ENCODE measurements around the gene SHROOM3. TPM values are rescaled to one million over a fixed set of nuclear protein-coding genes. Genes with fewer than 3 reads are reported as not detected.
A peak's percentile ranks its signal among the peaks of the same experiment; 100 is the strongest.

The SHROOM3 gene
- total RNA-seq, 2 donors from 2014 or later, result 142 to 160 TPM

DNA sequence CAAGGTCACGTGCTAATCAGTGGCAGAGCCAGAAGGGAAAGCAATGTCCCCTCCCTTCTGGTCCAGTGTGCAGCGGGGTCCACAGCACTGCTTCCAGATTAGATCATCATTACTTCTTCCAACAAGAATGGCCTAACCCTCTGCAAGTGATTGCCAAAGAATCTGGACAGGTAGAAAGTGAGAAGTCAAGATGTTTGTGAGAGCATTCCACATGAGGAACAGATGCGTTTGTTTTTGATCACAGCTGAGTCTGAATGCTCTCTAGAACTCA lies 147.7 kb downstream of the SHROOM3 start:
- intact Hi-C loops (cut with DNase I), result no loop called here
- Histone ChIP-seq H3K4me3 (no peak overlapping the region), H3K27me3 (no peaks in the 10 kb centered on the region), H3K36me3 (no peaks in the 10 kb centered on the region), H3K9ac (ENCODE audit: low read depth in 2 of 2, low read length in 2 of 2) (no peak overlapping the region), H3K27ac (no peak overlapping the region), H3K9me3 (no peaks in the 10 kb centered on the region), H3K4me1 (peaks cover 5% of the 10 kb centered on the region)
- DNase-seq, result no peak
- TF ChIP-seq CTCF (IDR thresholded peaks at IDR 0.05), result no peak

- no peak overlapping the region for H3K4me3 ChIP-seq
- no peaks in the 10 kb centered on the region for H3K9me3 ChIP-seq
- no peak overlapping the region for H3K27ac ChIP-seq
- no peak for TF ChIP-seq CTCF (IDR thresholded peaks at IDR 0.05)
- peak overlapping the region in 1 of 2 donors; percentile 46 for H3K9ac ChIP-seq (ENCODE audit: low read depth in 2 of 2, low read length in 2 of 2)
- no peaks in the 10 kb centered on the region for H3K36me3 ChIP-seq
- H3K4me1 ChIP-seq, result no peaks in the 10 kb centered on the region
- no peaks in the 10 kb centered on the region for H3K27me3 ChIP-seq
- DNase-seq, result no peak
- intact Hi-C loops (cut with DNase I), result loop anchor here (5.0 kb wide), 1 partner anchor 43 kb away; no protein-coding TSS in a partner anchor
Observed at GRCh38 chr4:76584241-76585152, 149.5 kb downstream of the SHROOM3 start.

GRCh38 chr4:76585272-76585671 lies 150.2 kb downstream of the SHROOM3 start:
- Histone ChIP-seq H3K9me3 (no peaks in the 10 kb centered on the region), H3K27me3 (no peaks in the 10 kb centered on the region), H3K9ac (ENCODE audit: low read depth in 2 of 2, low read length in 2 of 2) (peak overlapping the region in 1 of 2 donors; percentile 88), H3K4me1 (peaks cover 3% of the 10 kb centered on the region), H3K27ac (peak overlapping the region; percentile 60), H3K36me3 (no peaks in the 10 kb centered on the region), H3K4me3 (peak overlapping the region; percentile 34)
- intact Hi-C loops (cut with DNase I), result loop anchor here (5.0 kb wide), 1 partner anchor 42 kb away; no protein-coding TSS in a partner anchor
- no peak for DNase-seq
- no peak for TF ChIP-seq CTCF (IDR thresholded peaks at IDR 0.05)

DNA sequence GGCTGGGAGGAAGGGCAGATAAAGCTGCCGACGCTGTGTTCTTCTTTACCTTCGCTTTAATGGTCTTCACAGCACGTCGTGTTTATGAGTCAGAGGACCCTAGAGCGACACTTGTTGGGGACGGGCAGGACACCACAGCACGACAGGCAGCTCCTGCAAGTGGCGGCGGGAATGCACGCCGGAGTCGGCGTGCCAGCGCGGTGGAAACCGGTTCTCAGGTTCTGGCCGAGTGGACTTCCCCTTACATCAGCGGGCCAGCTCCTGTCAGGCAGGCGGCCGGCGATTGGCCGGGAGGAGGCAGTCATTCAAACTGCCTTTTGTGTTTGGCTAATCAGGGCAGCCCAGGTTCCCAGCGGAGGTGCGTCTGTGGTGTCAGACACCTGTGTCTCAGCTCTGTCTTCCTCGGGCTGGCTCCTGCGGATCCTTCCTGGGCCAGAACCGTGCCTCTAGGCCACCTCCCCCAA lies 150.9 kb downstream of the SHROOM3 start:
- H3K9ac ChIP-seq (ENCODE audit: low read depth in 2 of 2, low read length in 2 of 2), result peak overlapping the region; percentile 31 to 88
- no peaks in the 10 kb centered on the region for H3K36me3 ChIP-seq
- peak overlapping the region; percentile 60 for H3K27ac ChIP-seq
- H3K4me1 ChIP-seq, result peaks cover 3% of the 10 kb centered on the region
- no peaks in the 10 kb centered on the region for H3K9me3 ChIP-seq
- peak overlapping the region; percentile 34 for H3K4me3 ChIP-seq
- intact Hi-C loops (cut with DNase I), result loop anchor here (5.0 kb wide), 1 partner anchor 41 kb away; no protein-coding TSS in a partner anchor
- H3K27me3 ChIP-seq, result no peaks in the 10 kb centered on the region
- no peak for TF ChIP-seq CTCF (IDR thresholded peaks at IDR 0.05)
- DNase-seq, result peak; percentile 95

DNA sequence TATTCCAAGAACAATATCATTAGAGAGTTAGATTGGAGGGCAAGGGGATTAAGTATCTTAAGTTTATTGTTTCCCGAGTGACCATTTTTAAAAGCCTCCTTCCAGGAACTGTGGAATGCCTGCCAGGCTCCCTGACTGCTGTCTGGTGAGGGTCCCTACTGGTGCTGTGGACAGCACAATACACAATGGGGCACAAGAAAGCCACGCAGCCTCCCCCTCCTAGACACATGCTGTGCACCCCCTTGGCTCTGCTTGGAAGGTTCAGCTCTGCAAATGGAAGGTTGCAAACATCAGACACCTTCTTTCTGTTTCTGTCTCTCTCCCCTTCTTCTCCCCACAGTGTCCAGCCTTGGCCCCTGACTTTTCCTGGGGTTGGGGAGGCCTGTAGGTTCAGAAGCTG lies 153.2 kb downstream of the SHROOM3 start:
- Histone ChIP-seq H3K4me1 (peaks cover 3% of the 10 kb centered on the region), H3K4me3 (peak overlapping the region; percentile 34), H3K9me3 (no peaks in the 10 kb centered on the region), H3K36me3 (no peaks in the 10 kb centered on the region), H3K27me3 (no peaks in the 10 kb centered on the region), H3K9ac (ENCODE audit: low read depth in 2 of 2, low read length in 2 of 2) (peak overlapping the region in 1 of 2 donors; percentile 79), H3K27ac (peak overlapping the region; percentile 74)
- no peak for TF ChIP-seq CTCF (IDR thresholded peaks at IDR 0.05)
- DNase-seq, result no peak
- intact Hi-C loops (cut with DNase I), result loop anchor here (5.0 kb wide), 1 partner anchor 39 kb away; no protein-coding TSS in a partner anchor

Data from colonic mucosa (tissue), 4 donors.